HEK293 (cell line): Measurements from ENCODE around the gene MVB12B.

Source experiments
- CTCF ChIP-seq: fragments of 450-650 bp; formaldehyde crosslinking; IDR thresholded peaks from 2 replicates; pipeline ENCODE4 v1.5.1; 2016; ENCODE audit warnings: missing biosample characterization, missing genetic modification characterization
- ZNF140 ChIP-seq: fragments of 450-650 bp; formaldehyde crosslinking; IDR thresholded peaks from 2 replicates; pipeline ENCODE4 v1.5.1; 2016; ENCODE audit warnings: missing biosample characterization, missing genetic modification characterization
- ZNF274 ChIP-seq, 2 experiments: fragments of 200-500 bp in 1 of 2; fragments of 450-650 bp in 1 of 2; sonication (Bioruptor generic) in 1 of 2; formaldehyde crosslinking in 1 of 2; IDR thresholded peaks; 2 replicates each; pipeline versions ENCODE4 v1.5.1 to v1.6.1; 2014 to 2016; ENCODE audit warnings: borderline replicate concordance in 1 of 2, inconsistent platforms in 1 of 2, low read length in 1 of 2, missing biosample characterization in 1 of 2, missing genetic modification characterization in 1 of 2
- ZNF280D ChIP-seq: fragments of 450-650 bp; formaldehyde crosslinking; IDR thresholded peaks from 2 replicates; pipeline ENCODE4 v1.5.1; 2016; ENCODE audit warnings: missing biosample characterization, missing genetic modification characterization
- ZNF292 ChIP-seq: fragments of 450-650 bp; formaldehyde crosslinking; IDR thresholded peaks from 2 replicates; pipeline ENCODE4 v1.5.1; 2016; ENCODE audit warnings: low read depth, missing biosample characterization, missing genetic modification characterization, borderline replicate concordance

DNA sequence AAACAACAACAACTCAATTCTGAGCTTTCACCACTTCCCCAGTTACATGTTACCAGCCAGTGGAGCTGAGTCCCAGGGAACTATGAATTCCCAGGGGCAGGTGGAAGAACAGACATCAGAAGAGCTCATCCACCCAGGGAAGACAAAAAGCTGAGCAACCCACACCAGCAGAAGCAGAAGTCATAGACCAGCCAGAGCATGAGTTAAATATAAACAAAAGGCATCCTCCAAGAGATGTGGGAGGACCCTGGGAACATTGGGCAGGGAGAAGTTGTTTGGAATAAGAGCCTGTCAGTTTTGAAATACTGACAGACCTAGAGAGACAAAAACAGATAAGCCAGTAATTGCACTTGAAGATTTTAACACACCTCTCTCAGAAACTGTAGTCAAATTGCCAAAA is 184.8 kb downstream of the MVB12B start:
- TF ChIP-seq ZNF280D (tag by site-specific recombination) (no peak), ZNF140 (tag by site-specific recombination) (no peak), CTCF (tag by site-specific recombination) (no peak), ZNF292 (tag by site-specific recombination) (no peak), ZNF274 (IDR thresholded peaks at IDR 0.05; ENCODE audit: low read length) (no peak), ZNF274 (tag by site-specific recombination; IDR thresholded peaks at IDR 0.05; ENCODE audit: borderline replicate concordance) (no peak)
